GM23338 (cell line): Measurements from ENCODE around the gene NCR3LG1. TPM values are rescaled to one million over a fixed set of nuclear protein-coding genes. Genes with fewer than 3 reads are reported as not detected.

Experiments used
- ATAC-seq: fragments of 200-7000 bp; cut with Tn5 transposase; 3 replicates; pipeline ENCODE4 v1.9.1; 2020
- DNase-seq: peaks from one replicate; pipeline ENCODE4 v3.0.0-alpha.2; 2015; ENCODE audit warnings: low spot score
- H2AFZ ChIP-seq: fragments of 200-600 bp; sonication (generic); 2 replicates; pipeline ENCODE4 v1.8.0; 2016; ENCODE audit warnings: antibody characterized with exemption, mild to moderate bottlenecking, moderate library complexity
- H3F3A ChIP-seq: fragments of 200-600 bp; sonication (generic); replicated peaks from 2 replicates; pipeline ENCODE4 v1.8.0; 2017; ENCODE audit warnings: antibody characterized with exemption, mixed run types, low read depth
- H3K27ac ChIP-seq: fragments of 200-600 bp; sonication (generic); 2 replicates; pipeline ENCODE4 v1.6.1; 2016; ENCODE audit warnings: low read depth
- H3K27me3 ChIP-seq: fragments of 200-600 bp; sonication (generic); 2 replicates; pipeline ENCODE4 v1.8.0; 2016; ENCODE audit warnings: mild to moderate bottlenecking, mixed run types, moderate library complexity; ENCODE audit not compliant: insufficient read depth
- H3K36me3 ChIP-seq: fragments of 200-600 bp; sonication (generic); 2 replicates; pipeline ENCODE4 v1.8.0; 2016; ENCODE audit warnings: mild to moderate bottlenecking; ENCODE audit not compliant: insufficient read depth
- H3K4me1 ChIP-seq: fragments of 200-600 bp; sonication (generic); 2 replicates; pipeline ENCODE4 v1.8.0; 2016; ENCODE audit warnings: mild to moderate bottlenecking, moderate library complexity; ENCODE audit not compliant: insufficient read depth
- H3K4me2 ChIP-seq: fragments of 200-600 bp; sonication (generic); 2 replicates; pipeline ENCODE4 v1.7.1; 2017; ENCODE audit warnings: mixed run types
- H3K4me3 ChIP-seq: fragments of 200-600 bp; sonication (generic); 2 replicates; pipeline ENCODE4 v1.6.1; 2016; ENCODE audit warnings: mixed run types
- H3K79me2 ChIP-seq: fragments of 200-600 bp; sonication (generic); replicated peaks from 2 replicates; pipeline ENCODE4 v1.8.0; 2017; ENCODE audit warnings: mild to moderate bottlenecking; ENCODE audit not compliant: insufficient read depth
- H3K9me2 ChIP-seq: fragments of 200-600 bp; sonication (generic); 2 replicates; pipeline ENCODE4 v1.8.0; 2017; ENCODE audit not compliant: insufficient read depth
- H4K20me1 ChIP-seq: fragments of 200-600 bp; sonication (generic); replicated peaks from 2 replicates; pipeline ENCODE4 v1.8.0; 2017; ENCODE audit warnings: mild to moderate bottlenecking; ENCODE audit not compliant: insufficient read depth
- H3K27ac Mint-ChIP-seq: 2 replicates; pipeline ENCODE4 v1.8.0; 2020; ENCODE audit warnings: inconsistent platforms, mild to moderate bottlenecking, moderate library complexity, mixed read lengths
- H3K27me3 Mint-ChIP-seq: 3 replicates; pipeline ENCODE4 v1.8.0; 2022; ENCODE audit warnings: low read depth, mild to moderate bottlenecking, moderate library complexity, mixed read lengths, inconsistent platforms; ENCODE audit not compliant: insufficient read depth, poor library complexity
- H3K36me3 Mint-ChIP-seq: 3 replicates; pipeline ENCODE4 v1.8.0; 2021; ENCODE audit warnings: low read depth, mild to moderate bottlenecking, inconsistent platforms, moderate library complexity, mixed read lengths
- H3K4me1 Mint-ChIP-seq: 3 replicates; pipeline ENCODE4 v1.8.0; 2020; ENCODE audit warnings: mild to moderate bottlenecking, inconsistent platforms, mixed read lengths
- H3K4me3 Mint-ChIP-seq: 3 replicates; pipeline ENCODE4 v1.8.0; 2021; ENCODE audit warnings: moderate library complexity, mild to moderate bottlenecking, inconsistent platforms, mixed read lengths
- H3K9me3 Mint-ChIP-seq: 3 replicates; pipeline ENCODE4 v1.8.0; 2020; ENCODE audit warnings: moderate library complexity, mild to moderate bottlenecking, inconsistent platforms, mixed read lengths
- CTCF ChIP-seq, 2 experiments: fragments of 200-600 bp in 1 of 2; sonication (generic) in 1 of 2; conservative IDR thresholded peaks; 2 replicates each; pipeline versions ENCODE4 v1.5.1 to v1.6.1; 2016 to 2017; ENCODE audit warnings: antibody characterized with exemption in 2 of 2, low read depth in 2 of 2, mild to moderate bottlenecking in 2 of 2, moderate library complexity in 1 of 2
- EZH2 ChIP-seq: fragments of 200-600 bp; sonication (generic); IDR thresholded peaks from one replicate; pipeline ENCODE4 v1.8.0; 2017; ENCODE audit warnings: antibody characterized with exemption, mild to moderate bottlenecking, low read depth; ENCODE audit not compliant: unreplicated experiment
- EZH2phosphoT487 ChIP-seq: fragments of 200-600 bp; sonication (generic); IDR thresholded peaks from one replicate; pipeline ENCODE4 v1.8.1; 2018; ENCODE audit warnings: antibody characterized with exemption; ENCODE audit not compliant: unreplicated experiment
- JUNB ChIP-seq: IDR thresholded peaks from one replicate; pipeline ENCODE4 v1.6.1; 2016; ENCODE audit warnings: antibody characterized with exemption; ENCODE audit not compliant: unreplicated experiment
- POLR2AphosphoS5 ChIP-seq: IDR thresholded peaks from 2 replicates; pipeline ENCODE4 v1.6.1; 2016; ENCODE audit warnings: antibody characterized with exemption, low read depth
- STAT1 ChIP-seq: IDR thresholded peaks from one replicate; pipeline ENCODE4 v1.6.1; 2016; ENCODE audit warnings: antibody characterized with exemption; ENCODE audit not compliant: unreplicated experiment
- ZNF114 ChIP-seq: fragments of 250-450 bp; sonication (Bioruptor Pico); IDR thresholded peaks from 2 replicates; pipeline ENCODE4 v1.5.0; 2020; ENCODE audit warnings: mild to moderate bottlenecking, moderate library complexity
- ZNF331 ChIP-seq: fragments of 250-450 bp; sonication (Bioruptor Pico); IDR thresholded peaks from 2 replicates; pipeline ENCODE4 v1.5.0; 2020; ENCODE audit warnings: low read depth, mild to moderate bottlenecking, moderate library complexity
- ZNF462 ChIP-seq: fragments of 250-450 bp; sonication (Bioruptor Pico); IDR thresholded peaks from 2 replicates; pipeline ENCODE4 v1.5.0; 2020; ENCODE audit warnings: mild to moderate bottlenecking, moderate library complexity
- polyA plus RNA-seq: library from polyadenylated mRNA; unstranded; fragments of >200 nt; fragmentation: Nextera tagmentation; extraction: Ambion mirVana; gene quantifications from 2 replicates; pipeline ENCODE4 v1.2.1, GENCODE V29; 2016
- total RNA-seq: library from RNA; depleted of rRNA; stranded (reverse); fragments of >200 nt; shearing (Covaris generic); gene quantifications from 2 replicates; pipeline ENCODE4 v1.2.3, GENCODE V29; 2014
- TF ChIP-seq, protein P1 (sequence below): IDR thresholded peaks from one replicate; pipeline ENCODE4 v1.6.1; 2018; ENCODE audit warnings: antibody characterized with exemption; ENCODE audit not compliant: unreplicated experiment

Gene NCR3LG1
- total and polyA plus RNA-seq, 2 experiments from 2014 or later = 0.15 to 1.9 TPM

- no peak overlapping the region for H3K4me2 ChIP-seq
- no peak overlapping the region for H2AFZ ChIP-seq
- ATAC-seq (no peak), DNase-seq (no peak)
- TF ChIP-seq JUNB = no peak
- TF ChIP-seq POLR2AphosphoS5 = no peak
- TF ChIP-seq EZH2 = no peak
- TF ChIP-seq, protein P1, sequence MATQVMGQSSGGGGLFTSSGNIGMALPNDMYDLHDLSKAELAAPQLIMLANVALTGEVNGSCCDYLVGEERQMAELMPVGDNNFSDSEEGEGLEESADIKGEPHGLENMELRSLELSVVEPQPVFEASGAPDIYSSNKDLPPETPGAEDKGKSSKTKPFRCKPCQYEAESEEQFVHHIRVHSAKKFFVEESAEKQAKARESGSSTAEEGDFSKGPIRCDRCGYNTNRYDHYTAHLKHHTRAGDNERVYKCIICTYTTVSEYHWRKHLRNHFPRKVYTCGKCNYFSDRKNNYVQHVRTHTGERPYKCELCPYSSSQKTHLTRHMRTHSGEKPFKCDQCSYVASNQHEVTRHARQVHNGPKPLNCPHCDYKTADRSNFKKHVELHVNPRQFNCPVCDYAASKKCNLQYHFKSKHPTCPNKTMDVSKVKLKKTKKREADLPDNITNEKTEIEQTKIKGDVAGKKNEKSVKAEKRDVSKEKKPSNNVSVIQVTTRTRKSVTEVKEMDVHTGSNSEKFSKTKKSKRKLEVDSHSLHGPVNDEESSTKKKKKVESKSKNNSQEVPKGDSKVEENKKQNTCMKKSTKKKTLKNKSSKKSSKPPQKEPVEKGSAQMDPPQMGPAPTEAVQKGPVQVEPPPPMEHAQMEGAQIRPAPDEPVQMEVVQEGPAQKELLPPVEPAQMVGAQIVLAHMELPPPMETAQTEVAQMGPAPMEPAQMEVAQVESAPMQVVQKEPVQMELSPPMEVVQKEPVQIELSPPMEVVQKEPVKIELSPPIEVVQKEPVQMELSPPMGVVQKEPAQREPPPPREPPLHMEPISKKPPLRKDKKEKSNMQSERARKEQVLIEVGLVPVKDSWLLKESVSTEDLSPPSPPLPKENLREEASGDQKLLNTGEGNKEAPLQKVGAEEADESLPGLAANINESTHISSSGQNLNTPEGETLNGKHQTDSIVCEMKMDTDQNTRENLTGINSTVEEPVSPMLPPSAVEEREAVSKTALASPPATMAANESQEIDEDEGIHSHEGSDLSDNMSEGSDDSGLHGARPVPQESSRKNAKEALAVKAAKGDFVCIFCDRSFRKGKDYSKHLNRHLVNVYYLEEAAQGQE = no peak
- TF ChIP-seq ZNF462 (CRISPR knock-in tag) = no peak
- no peak for TF ChIP-seq ZNF331
- no peak for TF ChIP-seq ZNF114 (CRISPR knock-in tag)
- no peak for TF ChIP-seq EZH2phosphoT487
- TF ChIP-seq STAT1 = no peak
- TF ChIP-seq CTCF (conservative IDR thresholded peaks at IDR 0.05; ENCODE audit: low read depth in 2 of 2) = no peak
- peaks cover 9% of the 10 kb centered on the region for H3K27me3 Mint-ChIP-seq
- no peaks in the 10 kb centered on the region for H4K20me1 ChIP-seq
- no peak overlapping the region for H3K4me3 ChIP-seq
- no peak overlapping the region for H3K4me3 Mint-ChIP-seq
- no peaks in the 10 kb centered on the region for H3F3A ChIP-seq
- H3K4me1 ChIP-seq = no peaks in the 10 kb centered on the region
- no peaks in the 10 kb centered on the region for H3K4me1 Mint-ChIP-seq
- H3K79me2 ChIP-seq = no peaks in the 10 kb centered on the region
- no peak overlapping the region for H3K27ac Mint-ChIP-seq
- H3K9me2 ChIP-seq = no peaks in the 10 kb centered on the region
- peaks cover 5% of the 10 kb centered on the region; the same call in 1 of the 2 replicates for H3K36me3 ChIP-seq
- peaks cover 41% of the 10 kb centered on the region for H3K36me3 Mint-ChIP-seq
- no peak overlapping the region for H3K27ac ChIP-seq
- H3K9me3 Mint-ChIP-seq = peaks cover 60% of the 10 kb centered on the region
- H3K27me3 ChIP-seq = no peaks in the 10 kb centered on the region
These were observed 24.9 kb downstream of the NCR3LG1 start for GRCh38 chr11:17376493-17376892.
